Brain microvascular endothelial cell (primary cell): ENCODE data around the gene NFIL3.

Source experiments
- DNase-seq: peaks from one replicate; pipeline ENCODE4 v3.0.0-alpha.2; 2020
- H3K27ac ChIP-seq: fragments of 250-450 bp; sonication (Bioruptor Pico); 2 replicates; pipeline ENCODE4 v1.5.1; 2020; ENCODE audit warnings: mild to moderate bottlenecking, moderate library complexity
- H3K27me3 ChIP-seq: fragments of 250-450 bp; sonication (Bioruptor Pico); replicated peaks from 2 replicates; pipeline ENCODE4 v1.5.1; 2020; ENCODE audit warnings: mild to moderate bottlenecking
- H3K36me3 ChIP-seq: fragments of 250-450 bp; sonication (Bioruptor Pico); replicated peaks from 2 replicates; pipeline ENCODE4 v1.5.1; 2020; ENCODE audit warnings: mild to moderate bottlenecking
- H3K4me3 ChIP-seq: 2 replicates; pipeline ENCODE4 v1.5.1; 2011; ENCODE audit warnings: low read depth, mild to moderate bottlenecking, control low read depth, low read length, moderate library complexity
- CTCF ChIP-seq: IDR thresholded peaks from 2 replicates; pipeline ENCODE4 v1.5.1; 2011; ENCODE audit warnings: low read depth, mild to moderate bottlenecking, moderate library complexity, low read length, control low read depth, inconsistent platforms; ENCODE audit errors: missing control alignments
- in situ Hi-C: cut with HindIII; loops from 2 replicates; pipeline ENCODE4 v1.10.0; 2017; ENCODE audit warnings: low sequenced_read_pairs, low pct_ligation_motif_present

NFIL3 gene

DNA sequence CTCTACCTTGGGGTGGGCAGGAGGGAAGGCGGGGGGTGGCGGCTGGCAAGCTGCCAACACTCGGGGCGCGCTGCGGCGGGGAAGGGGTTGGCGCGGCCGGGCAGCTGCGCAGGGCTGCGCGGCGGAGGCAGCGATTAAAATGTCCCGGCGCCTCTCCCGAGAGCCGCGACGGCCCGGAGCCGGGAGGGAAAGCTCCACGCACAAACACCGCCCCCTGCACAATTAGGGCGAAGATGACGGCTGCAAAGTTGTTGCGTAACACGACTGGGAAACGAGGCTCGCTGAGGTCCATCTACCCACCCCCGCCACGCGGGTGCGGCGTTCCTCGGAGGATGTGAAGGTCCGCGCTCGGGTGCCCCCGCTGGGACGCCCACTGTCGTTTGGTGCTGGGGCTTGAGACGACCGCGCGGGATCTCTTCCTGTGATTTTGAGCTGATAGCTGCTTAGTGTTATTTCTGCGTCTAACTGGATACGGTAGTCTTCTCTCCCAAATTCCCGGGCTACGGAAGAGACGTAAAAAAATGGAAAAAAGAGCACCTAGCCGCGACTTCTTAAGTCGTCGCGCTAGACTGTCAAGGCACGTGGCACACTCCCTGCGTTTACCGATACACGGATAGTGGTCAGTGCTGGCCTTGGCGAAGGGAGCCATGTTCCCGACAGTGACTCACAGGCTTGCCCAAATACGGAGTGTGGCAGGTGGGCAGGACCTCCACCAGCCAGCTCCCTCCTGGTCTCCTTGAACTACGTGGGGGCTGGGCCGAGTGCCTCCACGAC, 958 bp upstream of the NFIL3 start:
- Histone ChIP-seq H3K36me3 (no peaks in the 10 kb centered on the region), H3K27ac (peak overlapping the region; percentile 85), H3K27me3 (no peaks in the 10 kb centered on the region), H3K4me3 (peak overlapping the region; percentile 67)
- peak; percentile 23 for TF ChIP-seq CTCF
- peak; percentile 75 for DNase-seq
- in situ Hi-C loops, result no loop called here

- peak overlapping the region; percentile 91 for H3K4me3 ChIP-seq
- H3K27me3 ChIP-seq, result no peaks in the 10 kb centered on the region
- H3K36me3 ChIP-seq, result no peaks in the 10 kb centered on the region
- TF ChIP-seq CTCF, result peak; percentile 47
- DNase-seq, result peak; percentile 58
- H3K27ac ChIP-seq, result peak overlapping the region; percentile 97
- in situ Hi-C loops, result no loop called here
Observed at GRCh38 chr9:91422758-91423711, 597 bp downstream of the NFIL3 start.

- no peaks in the 10 kb centered on the region for H3K27me3 ChIP-seq
- in situ Hi-C loops, result no loop called here
- H3K4me3 ChIP-seq, result peak overlapping the region; percentile 91
- no peaks in the 10 kb centered on the region for H3K36me3 ChIP-seq
- H3K27ac ChIP-seq, result peak overlapping the region; percentile 97
- peak; percentile 36 for DNase-seq
- TF ChIP-seq CTCF, result no peak
Observed at GRCh38 chr9:91421971-91422757, 1.5 kb downstream of the NFIL3 start.

GRCh38 chr9:91421128-91421765, 2.4 kb downstream of the NFIL3 start:
- peak; percentile 10 for DNase-seq
- Histone ChIP-seq H3K27ac (peak overlapping the region; percentile 97), H3K4me3 (peak overlapping the region; percentile 91), H3K27me3 (no peaks in the 10 kb centered on the region), H3K36me3 (no peaks in the 10 kb centered on the region)
- in situ Hi-C loops, result no loop called here
- TF ChIP-seq CTCF, result peak; percentile 65

- no peaks in the 10 kb centered on the region for H3K27me3 ChIP-seq
- DNase-seq, result peak; percentile 12
- TF ChIP-seq CTCF, result no peak
- in situ Hi-C loops, result no loop called here
- H3K4me3 ChIP-seq, result peak overlapping the region; percentile 91
- H3K36me3 ChIP-seq, result no peaks in the 10 kb centered on the region
- H3K27ac ChIP-seq, result peak overlapping the region; percentile 97
Observed at GRCh38 chr9:91420501-91421127, 3.0 kb downstream of the NFIL3 start.
